GM23248 (cell line): Measurements from ENCODE around the gene PHC2.

ENCODE experiments used
- EZH2 ChIP-seq: fragments of 200-600 bp; sonication (generic); IDR thresholded peaks from 2 replicates; pipeline ENCODE4 v1.6.1; 2018; ENCODE audit warnings: antibody characterized with exemption, mild to moderate bottlenecking; ENCODE audit not compliant: insufficient read depth, poor library complexity, severe bottlenecking
- EZH2phosphoT487 ChIP-seq: fragments of 200-600 bp; sonication (generic); IDR thresholded peaks from 2 replicates; pipeline ENCODE4 v1.6.1; 2018; ENCODE audit warnings: antibody characterized with exemption, moderate library complexity, mild to moderate bottlenecking, low read depth; ENCODE audit not compliant: insufficient read depth

- TF ChIP-seq EZH2phosphoT487 (no peak), EZH2 (no peak)
Measured at GRCh38 chr1:33378976-33379375, 51.9 kb downstream of the PHC2 start.
